ENCODE measurements around the gene MTHFD2L. TPM values are rescaled to one million over a fixed set of nuclear protein-coding genes. Genes with fewer than 3 reads are reported as not detected.
A peak's percentile ranks its signal among the peaks of the same experiment; 100 is the strongest.

MTHFD2L gene
- total and polyA plus RNA-seq, 9 of the 15 experiments (the other 6 are each of a cell fraction or from before 2014, with no cell fraction given), result 10.0 to 39.0 (median 26.0) TPM

GRCh38 chr4:74323663-74324062, 165.7 kb downstream of the MTHFD2L start:
- Histone ChIP-seq H3K4me2 (ENCODE audit: insufficient read depth, low read length) (peak overlapping the region; percentile 72), H3K4me1 (replicated peaks in 1 of 2; ENCODE audit: control insufficient read depth in 2 of 2, insufficient read depth in 2 of 2, low read length in 2 of 2) (peaks cover 5 to 36% of the 10 kb centered on the region in 2 experiments), H3K27me3 (ENCODE audit: control insufficient read depth in 2 of 2, insufficient read depth in 2 of 2, low read length in 2 of 2) (no peaks in the 10 kb centered on the region), H3K79me2 (ENCODE audit: control insufficient read depth, insufficient read depth, low read length) (peaks cover 97% of the 10 kb centered on the region), H3K9ac (ENCODE audit: insufficient read depth in 1 of 2, low read depth in 2 of 2, low read length in 2 of 2) (peak overlapping the region in 1 of 2 experiments; percentile 43; a peak in 2 of 4 replicates), H3K4me3 (no peak overlapping the region), H3K36me3 (ENCODE audit: control insufficient read depth, insufficient read depth, low read length) (peaks cover 13% of the 10 kb centered on the region; the same call in 2 of the 3 replicates), H3K27ac (ENCODE audit: extremely low read depth, low read depth, low read length) (peak overlapping the region; percentile 14; the same call in 1 of the 3 replicates), H3K9me3 (replicated peaks; ENCODE audit: control insufficient read depth, insufficient read depth, low read depth, low read length) (no peaks in the 10 kb centered on the region), H4K20me1 (replicated peaks; ENCODE audit: control insufficient read depth, insufficient read depth, low read length) (no peaks in the 10 kb centered on the region), H3K9me1 (ENCODE audit: control insufficient read depth, insufficient read depth, low read length) (no peaks in the 10 kb centered on the region), H2AFZ (ENCODE audit: low read depth, low read length) (no peak overlapping the region)
- CTCF ChIA-PET (ENCODE audit: low intra/inter-chr PET ratio), result no interaction called here
- in situ Hi-C loops (cut with MboI), result loop anchor here (5.0 kb wide), 1 partner anchor 349 kb away; no protein-coding TSS in a partner anchor
- ATAC-seq, result peak; percentile 27
- intact Hi-C loops (cut with micrococcal nuclease), result no loop called here
- WGBS (ENCODE audit: insufficient coverage, low coverage, missing lambda C conversion rate), result 23% methylated on average over 4 of the region's 4 CpGs
- no TSS peak for BruUV-seq (replicated peaks)
- POLR2A ChIA-PET, result interaction anchor here (1.0 kb wide), 1 partner anchor 348 kb away, joined by 3 read pairs; no protein-coding TSS in a partner anchor
- peak in 1 of 4 experiments; percentile 47 for DNase-seq (ENCODE audit: extremely low read depth in 1 of 4, low spot score in 3 of 4)
- FAIRE-seq, result peak; percentile 54
- TF ChIP-seq NFE2L1 (tag; IDR thresholded peaks at IDR 0.05; ENCODE audit: borderline replicate concordance, low read depth) (no peak), JUNB (CRISPR knock-in tag; conservative IDR thresholded peaks at IDR 0.05) (no peak), BRF2 (IDR thresholded peaks at IDR 0.05; ENCODE audit: borderline replicate concordance, insufficient read depth, insufficient read length) (no peak), HNRNPUL1 (IDR thresholded peaks at IDR 0.05; ENCODE audit: low read length) (no peak), ZC3H8 (IDR thresholded peaks at IDR 0.05) (no peak), LEF1 (IDR thresholded peaks at IDR 0.05) (no peak), ZFPM2 (CRISPR knock-in tag; IDR thresholded peaks at IDR 0.05) (no peak), MEIS2 (IDR thresholded peaks at IDR 0.05; ENCODE audit: partially characterized antibody) (no peak), ARID4B (CRISPR knock-in tag; IDR thresholded peaks at IDR 0.05) (no peak), BRCA1 (IDR thresholded peaks at IDR 0.05) (no peak), BRCA1 (CRISPR knock-in tag; IDR thresholded peaks at IDR 0.05) (no peak), ZEB2 (IDR thresholded peaks at IDR 0.05) (no peak), U2AF1 (optimal IDR thresholded peaks at IDR 0.05; ENCODE audit: low read depth, low read length) (no peak), VEZF1 (CRISPR knock-in tag; IDR thresholded peaks at IDR 0.05) (no peak), KAT2B (IDR thresholded peaks at IDR 0.05; ENCODE audit: low read depth, low read length) (no peak), RAD21 (CRISPR knock-in tag; conservative IDR thresholded peaks at IDR 0.05 in 1 of 2, IDR thresholded peaks at IDR 0.05 in 1 of 2) (no peak), ESRRA (IDR thresholded peaks at IDR 0.05; ENCODE audit: borderline replicate concordance, low read depth) (peak; percentile 23; the same call in 1 of the 2 replicates)

Measured in K562 (cell line).